GM18951 (cell line): ENCODE results near the gene MORN1.

ENCODE experiments used
- POLR2A ChIP-seq: IDR thresholded peaks from 4 replicates; pipeline ENCODE4 v1.6.1; 2011; ENCODE audit warnings: mild to moderate bottlenecking; ENCODE audit not compliant: insufficient read length, insufficient read depth; ENCODE audit errors: extremely low read depth
- in situ Hi-C: fragments of 300-500 bp; cut with MboI; formaldehyde crosslinking; loops from one replicate; pipeline ENCODE4 v1.12.0; 2022; ENCODE audit warnings: low sequenced_read_pairs, mixed read lengths, inconsistent platforms; ENCODE audit not compliant: unreplicated experiment

MORN1 gene

GRCh38 chr1:2312515-2313301 lies 78.6 kb downstream of the MORN1 start:
- in situ Hi-C loops = no loop called here

GRCh38 chr1:2312160-2312514 lies 79.2 kb downstream of the MORN1 start:
- in situ Hi-C loops = no loop called here
- TF ChIP-seq POLR2A = no peak

More at GRCh38 chr1:2312515-2313301, 78.6 kb downstream of the MORN1 start:
- no peak for TF ChIP-seq POLR2A

GRCh38 chr1:2311184-2312032 lies 79.9 kb downstream of the MORN1 start:
- in situ Hi-C loops = no loop called here
- TF ChIP-seq POLR2A = no peak

GRCh38 chr1:2310332-2311183 lies 80.8 kb downstream of the MORN1 start:
- in situ Hi-C loops = no loop called here
- no peak for TF ChIP-seq POLR2A

GRCh38 chr1:2308844-2309243 lies 82.5 kb downstream of the MORN1 start:
- in situ Hi-C loops = no loop called here
- TF ChIP-seq POLR2A = no peak

- no peak for TF ChIP-seq POLR2A
Measured at GRCh38 chr1:2307972-2308371, 83.4 kb downstream of the MORN1 start.

GRCh38 chr1:2307064-2307605 lies 84.2 kb downstream of the MORN1 start:
- no peak for TF ChIP-seq POLR2A
- in situ Hi-C loops = no loop called here

More at GRCh38 chr1:2307972-2308371, 83.4 kb downstream of the MORN1 start:
- in situ Hi-C loops = no loop called here

- TF ChIP-seq POLR2A = no peak
- in situ Hi-C loops = no loop called here
Measured at GRCh38 chr1:2306151-2306978, 85.0 kb downstream of the MORN1 start.

- TF ChIP-seq POLR2A = no peak
- in situ Hi-C loops = no loop called here
Measured at GRCh38 chr1:2304921-2305681, 86.3 kb downstream of the MORN1 start.

- no peak for TF ChIP-seq POLR2A
- in situ Hi-C loops = no loop called here
Measured at GRCh38 chr1:2304282-2304681, 87.1 kb downstream of the MORN1 start.

GRCh38 chr1:2303781-2304180 lies 87.6 kb downstream of the MORN1 start:
- in situ Hi-C loops = no loop called here
- no peak for TF ChIP-seq POLR2A
